BLaER1 (cell line): ENCODE measurements around the gene SLC2A14.
"Not testable (repeated sequence)": the region's sequence is repeated elsewhere in the genome, so short reads cannot be mapped to it uniquely, and the experiment has no call there.

Source experiments
- H3K27ac ChIP-seq: shearing (Covaris generic); formaldehyde crosslinking; 2 replicates; pipeline ENCODE4 v1.8.1; 2022
- H3K27me3 ChIP-seq: shearing (Covaris generic); formaldehyde crosslinking; 2 replicates; pipeline ENCODE4 v1.8.1; 2022
- H3K36me3 ChIP-seq: shearing (Covaris generic); formaldehyde crosslinking; 2 replicates; pipeline ENCODE4 v1.8.1; 2022
- H3K4me1 ChIP-seq: shearing (Covaris generic); formaldehyde crosslinking; 2 replicates; pipeline ENCODE4 v1.8.1; 2022
- H3K4me2 ChIP-seq: shearing (Covaris generic); formaldehyde crosslinking; 2 replicates; pipeline ENCODE4 v1.8.1; 2022
- H3K4me3 ChIP-seq: shearing (Covaris generic); formaldehyde crosslinking; 2 replicates; pipeline ENCODE4 v1.8.1; 2022
- H3K9ac ChIP-seq: shearing (Covaris generic); formaldehyde crosslinking; 2 replicates; pipeline ENCODE4 v1.8.1; 2022
- H3K9me3 ChIP-seq: shearing (Covaris generic); formaldehyde crosslinking; 2 replicates; pipeline ENCODE4 v1.8.1; 2022
- H4K20me1 ChIP-seq: shearing (Covaris generic); formaldehyde crosslinking; 2 replicates; pipeline ENCODE4 v1.8.1; 2022
- Cebpa-rat ChIP-seq: shearing (Covaris generic); IDR thresholded peaks from 2 replicates; pipeline ENCODE4 v1.8.1; 2022

Gene SLC2A14

GRCh38 chr12:7872566-7873319, at the start of gene SLC2A14:
Gene SLC2A14 (minus strand): TSS chr12:7872915. CDS start chr12:7869880, 3,035 bp downstream.
- Histone ChIP-seq H3K4me3 (no peak within 1 kb of the TSS), H4K20me1 (no peaks in the 10 kb centered on the region), H3K27me3 (no peaks in the 10 kb centered on the region), H3K9ac (no peak within 1 kb of the TSS), H3K36me3 (no peaks in the 10 kb centered on the region), H3K9me3 (peaks cover 11% of the 10 kb centered on the region), H3K4me2 (no peak within 1 kb of the TSS), H3K4me1 (peaks cover 6% of the 10 kb centered on the region; the same call in 1 of the 2 replicates), H3K27ac (no peak within 1 kb of the TSS)
- no peak for TF ChIP-seq Cebpa-rat

- H3K4me3 ChIP-seq, H3K27me3 ChIP-seq, H3K4me1 ChIP-seq, H3K27ac ChIP-seq, H3K4me2 ChIP-seq, H3K9me3 ChIP-seq, H3K9ac ChIP-seq: not testable (repeated sequence)
- Histone ChIP-seq H4K20me1 (peaks cover 76% of the 10 kb centered on the region), H3K36me3 (peaks cover 75% of the 10 kb centered on the region)
Measured at GRCh38 chr12:7921181-7921580, 48.5 kb upstream of the SLC2A14 start.

DNA sequence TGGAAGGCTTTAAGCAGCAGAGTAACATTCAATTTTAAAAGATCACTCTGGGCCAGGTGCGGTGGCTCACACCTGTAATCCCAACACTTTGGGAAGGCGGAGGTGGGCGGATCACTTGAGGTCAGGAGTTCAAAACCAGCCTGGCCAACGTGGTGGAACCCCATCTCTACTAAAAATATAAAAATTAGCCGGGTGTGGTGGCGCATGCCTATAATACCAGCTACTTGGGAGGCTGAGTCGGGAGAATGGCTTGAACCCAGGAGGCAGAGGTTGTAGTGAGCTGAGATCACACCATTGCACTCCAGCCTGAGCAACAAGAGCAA, 45.5 kb upstream of the SLC2A14 start:
- not testable (repeated sequence) for H3K4me2 ChIP-seq, H3K27ac ChIP-seq, H3K9ac ChIP-seq, H3K27me3 ChIP-seq, H3K9me3 ChIP-seq, H3K4me1 ChIP-seq, H3K4me3 ChIP-seq
- Histone ChIP-seq H3K36me3 (peaks cover 52% of the 10 kb centered on the region), H4K20me1 (peaks cover 57% of the 10 kb centered on the region)

DNA sequence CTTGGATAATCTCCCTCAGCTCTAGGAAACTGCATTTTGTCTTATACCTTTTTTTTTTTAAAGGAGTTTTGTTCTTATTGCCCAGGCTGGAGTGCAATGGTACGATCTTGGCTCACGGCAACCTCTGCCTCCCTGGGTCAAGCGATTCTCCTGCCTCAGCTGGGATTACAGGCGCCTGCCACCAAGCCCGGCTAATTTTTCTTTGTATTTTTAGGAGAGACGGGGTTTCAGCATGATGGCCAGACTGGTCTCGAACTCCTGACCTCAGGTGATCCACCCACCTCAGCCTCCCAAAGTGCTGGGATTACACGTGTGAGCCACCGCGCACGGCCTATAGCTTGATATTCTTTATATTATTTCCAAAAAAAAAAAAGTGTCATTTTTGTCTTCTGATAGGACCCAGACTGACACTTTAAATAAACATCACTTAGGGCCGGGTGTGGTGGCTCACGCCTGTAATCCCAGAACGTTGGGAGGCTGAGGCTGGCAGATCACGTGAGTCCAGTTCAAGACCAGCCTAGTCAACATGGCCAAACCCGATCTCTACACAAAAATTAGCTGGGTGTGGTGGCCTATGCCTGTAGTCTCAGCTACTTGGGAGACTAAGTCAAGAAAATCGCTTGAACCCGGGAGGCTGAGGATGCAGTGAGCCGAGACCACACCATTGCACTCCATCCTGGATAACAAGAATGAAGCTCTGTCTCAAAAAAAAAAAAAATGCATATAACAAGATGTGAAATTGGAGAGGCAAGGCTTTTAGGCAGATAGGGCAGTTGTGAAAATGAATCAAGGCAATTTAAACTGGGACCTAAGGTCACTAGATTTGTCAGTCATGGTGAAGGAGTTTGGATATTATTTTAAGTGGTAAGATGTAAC, 44.9 kb upstream of the SLC2A14 start:
- H3K9me3 ChIP-seq, result no peaks in the 10 kb centered on the region
- H3K4me3 ChIP-seq, result no peak overlapping the region
- H3K27me3 ChIP-seq, result no peaks in the 10 kb centered on the region
- H3K4me2 ChIP-seq, result no peak overlapping the region
- no peak overlapping the region for H3K27ac ChIP-seq
- peaks cover 46% of the 10 kb centered on the region for H3K36me3 ChIP-seq
- H4K20me1 ChIP-seq, result peaks cover 51% of the 10 kb centered on the region
- TF ChIP-seq Cebpa-rat, result no peak
- no peak overlapping the region for H3K9ac ChIP-seq
- H3K4me1 ChIP-seq, result no peaks in the 10 kb centered on the region

GRCh38 chr12:7916936-7917335, 44.2 kb upstream of the SLC2A14 start:
- Histone ChIP-seq H3K36me3 (peaks cover 39% of the 10 kb centered on the region), H4K20me1 (peaks cover 44% of the 10 kb centered on the region), H3K4me1 (no peaks in the 10 kb centered on the region), H3K9me3 (no peaks in the 10 kb centered on the region), H3K4me2 (no peak overlapping the region), H3K9ac (no peak overlapping the region), H3K4me3 (no peak overlapping the region), H3K27ac (no peak overlapping the region), H3K27me3 (no peaks in the 10 kb centered on the region)
- TF ChIP-seq Cebpa-rat, result no peak

- no peak overlapping the region for H3K4me3 ChIP-seq
- no peak overlapping the region for H3K4me2 ChIP-seq
- H3K27ac ChIP-seq, result no peak overlapping the region
Measured at GRCh38 chr12:7915661-7916403, 43.1 kb upstream of the SLC2A14 start.

DNA sequence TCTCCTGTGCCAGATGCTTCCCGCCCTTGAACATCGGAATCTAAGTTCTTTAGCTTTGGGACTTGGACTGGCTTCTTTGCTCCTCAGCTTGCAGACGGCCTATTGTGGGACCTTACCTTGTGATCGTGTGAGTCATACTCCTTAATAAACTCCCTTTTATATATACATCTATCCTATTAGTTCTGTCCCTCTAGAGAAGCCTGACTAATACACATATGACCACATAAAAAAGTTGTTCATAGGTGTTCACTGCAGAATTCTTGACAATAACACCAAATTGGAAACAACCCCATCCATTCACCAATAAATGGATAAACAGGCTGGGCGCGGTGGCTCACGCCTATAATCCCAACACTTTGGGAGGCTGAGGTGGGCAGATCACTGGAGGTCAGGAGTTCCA, 37.4 kb upstream of the SLC2A14 start:
- peaks cover 19% of the 10 kb centered on the region for H3K4me1 ChIP-seq
- H3K36me3 ChIP-seq, H3K4me2 ChIP-seq, H4K20me1 ChIP-seq, H3K9me3 ChIP-seq, H3K27ac ChIP-seq, H3K9ac ChIP-seq, H3K27me3 ChIP-seq, H3K4me3 ChIP-seq: not testable (repeated sequence)

More at GRCh38 chr12:7915661-7916403, 43.1 kb upstream of the SLC2A14 start:
- Histone ChIP-seq H3K9me3 (no peaks in the 10 kb centered on the region), H4K20me1 (peaks cover 33% of the 10 kb centered on the region), H3K4me1 (no peaks in the 10 kb centered on the region), H3K27me3 (no peaks in the 10 kb centered on the region), H3K9ac (no peak overlapping the region), H3K36me3 (peaks cover 28% of the 10 kb centered on the region)
- no peak for TF ChIP-seq Cebpa-rat

DNA sequence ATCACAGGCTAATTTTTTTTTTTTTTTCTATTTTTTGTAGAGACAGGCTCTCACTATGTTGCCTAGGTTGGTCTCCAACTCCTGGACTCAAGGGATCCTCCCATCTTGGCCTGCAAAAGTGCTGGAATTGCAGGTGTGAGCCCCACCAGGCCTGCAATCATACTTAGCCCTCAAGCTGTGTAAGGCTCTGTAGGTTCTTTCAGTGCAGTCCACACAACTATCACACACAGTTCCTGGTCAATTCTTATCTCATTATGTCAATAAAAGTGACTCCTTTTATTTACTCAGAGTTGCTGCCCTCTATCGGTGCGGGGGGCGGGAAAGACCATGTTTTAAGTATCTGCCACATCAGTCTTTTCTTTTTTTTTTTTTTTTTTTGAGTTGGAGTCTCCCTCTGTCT, 34.3 kb upstream of the SLC2A14 start:
- Histone ChIP-seq H3K27ac (no peak overlapping the region), H3K36me3 (no peaks in the 10 kb centered on the region), H3K4me2 (no peak overlapping the region), H4K20me1 (no peaks in the 10 kb centered on the region), H3K4me3 (no peak overlapping the region), H3K4me1 (peaks cover 31% of the 10 kb centered on the region), H3K9ac (no peak overlapping the region), H3K27me3 (no peaks in the 10 kb centered on the region), H3K9me3 (no peaks in the 10 kb centered on the region)
- no peak for TF ChIP-seq Cebpa-rat

DNA sequence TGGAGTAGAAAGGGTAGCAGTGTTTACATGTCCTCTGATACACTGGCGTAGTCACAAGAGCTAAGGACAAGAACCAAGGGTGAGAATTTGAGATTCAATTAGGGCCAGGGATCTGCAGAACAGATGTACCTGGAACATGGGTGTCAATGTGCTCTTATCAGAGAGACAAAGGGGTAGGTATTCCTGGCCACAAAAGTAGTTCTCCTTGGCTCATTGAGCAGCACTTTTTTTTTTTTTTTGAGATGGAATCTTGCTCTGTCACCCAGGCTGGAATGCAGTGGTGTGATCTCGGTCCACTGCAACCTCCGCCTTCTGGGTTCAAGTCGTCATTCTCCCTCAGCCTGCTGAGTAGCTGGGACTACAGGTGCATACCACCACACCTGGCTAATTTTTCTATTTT, 33.6 kb upstream of the SLC2A14 start:
- not testable (repeated sequence) for H3K9me3 ChIP-seq, H3K36me3 ChIP-seq, H3K27ac ChIP-seq, H3K4me3 ChIP-seq, H3K27me3 ChIP-seq, H3K9ac ChIP-seq, H4K20me1 ChIP-seq
- peaks cover 31% of the 10 kb centered on the region for H3K4me1 ChIP-seq
- H3K4me2 ChIP-seq, result 0 out of 2 replicates have a peak overlapping the region, but pooled peaks have one; percentile 63

DNA sequence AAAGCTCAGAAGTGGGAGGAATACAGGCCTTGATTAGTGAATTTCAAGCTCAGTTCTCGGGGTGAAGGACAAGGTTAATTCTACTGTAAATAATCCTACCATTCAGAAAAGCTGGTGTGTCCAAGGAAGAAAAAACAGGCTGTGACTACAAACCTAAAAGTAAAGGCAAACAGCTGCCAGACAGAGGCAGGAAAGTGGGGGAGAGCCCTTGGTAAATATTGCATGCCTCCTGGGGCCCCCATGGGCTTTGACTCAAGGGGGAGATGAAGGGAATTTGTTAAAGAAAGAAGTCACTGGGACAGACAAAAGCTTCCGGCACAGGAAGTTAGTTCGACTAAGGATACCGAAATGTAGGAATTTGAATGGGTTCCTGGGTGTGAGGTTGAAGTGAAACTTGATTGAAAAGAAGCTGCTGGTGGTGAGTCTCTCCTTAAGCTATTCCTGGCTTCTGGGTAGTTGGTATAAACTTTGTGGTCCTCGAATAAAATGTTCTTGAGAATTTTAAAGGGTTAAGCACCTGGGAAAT, 32.9 kb upstream of the SLC2A14 start:
- H4K20me1 ChIP-seq, H3K27me3 ChIP-seq, H3K9me3 ChIP-seq, H3K36me3 ChIP-seq, H3K4me3 ChIP-seq: not testable (repeated sequence)
- Histone ChIP-seq H3K9ac (peak overlapping the region; percentile 38; the same call in 1 of the 2 replicates), H3K4me1 (peaks cover 31% of the 10 kb centered on the region), H3K4me2 (peak overlapping the region; percentile 63), H3K27ac (peak overlapping the region; percentile 66)
